HG03520 (cell line): ENCODE results near the gene HOXA6.

ENCODE experiments used
- ATAC-seq: cut with Tn5 transposase; IDR thresholded peaks from one replicate; pipeline ENCODE4 v1.9.1; 2021; ENCODE audit warnings: mild to moderate bottlenecking, moderate library complexity; ENCODE audit not compliant: unreplicated experiment

Gene HOXA6

DNA sequence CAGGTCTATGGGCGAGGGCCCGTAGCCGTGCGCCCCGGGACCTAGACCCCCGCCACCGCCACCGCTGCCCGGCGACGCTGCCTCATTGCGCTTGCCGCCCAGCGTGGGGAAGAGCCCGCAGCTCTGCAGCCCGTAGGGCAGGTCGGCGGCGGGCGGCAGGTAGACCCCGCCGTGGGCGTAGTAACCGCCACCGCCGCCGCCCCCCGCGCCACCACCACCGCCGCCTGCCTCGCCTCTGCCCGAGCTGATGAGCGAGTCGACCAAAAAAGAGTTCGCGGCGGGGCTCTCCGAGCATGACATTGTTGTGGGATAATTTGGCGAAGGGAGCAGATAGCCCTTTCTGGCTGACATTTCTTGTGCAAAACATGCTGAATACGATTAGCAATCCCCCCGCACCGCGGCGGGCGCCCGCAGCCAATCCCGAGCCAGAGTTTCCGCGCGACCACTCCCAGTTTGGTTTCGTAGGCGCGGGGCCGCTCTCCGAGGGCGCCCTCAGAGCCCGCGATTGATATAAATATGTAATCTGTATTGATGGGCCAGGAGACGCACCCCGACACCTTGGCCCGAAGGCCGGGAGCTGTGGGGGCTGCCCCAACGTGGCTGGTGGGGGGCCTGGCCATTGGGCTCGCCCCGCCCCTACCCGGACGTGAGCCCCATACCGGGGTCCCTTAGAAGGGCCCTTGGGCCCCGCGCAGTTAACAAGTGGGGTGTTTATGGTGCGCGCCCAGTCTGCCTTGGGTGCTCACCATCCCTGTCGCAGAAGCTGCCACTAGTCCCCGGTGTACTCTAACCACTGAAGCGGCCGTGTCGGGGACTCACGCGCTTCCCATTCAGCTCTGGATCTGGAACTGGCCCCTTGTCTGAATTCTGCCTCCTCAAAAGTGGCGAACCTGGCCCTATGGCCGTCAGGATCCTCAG is 26.6 kb upstream of the HOXA6 start, which contains the start of gene HOXA10:
Gene HOXA10 (minus strand): TSS at position 365 of the 918 bp plus-strand sequence. CDS start 14 bp downstream, at position 351.
- no peak for ATAC-seq

DNA sequence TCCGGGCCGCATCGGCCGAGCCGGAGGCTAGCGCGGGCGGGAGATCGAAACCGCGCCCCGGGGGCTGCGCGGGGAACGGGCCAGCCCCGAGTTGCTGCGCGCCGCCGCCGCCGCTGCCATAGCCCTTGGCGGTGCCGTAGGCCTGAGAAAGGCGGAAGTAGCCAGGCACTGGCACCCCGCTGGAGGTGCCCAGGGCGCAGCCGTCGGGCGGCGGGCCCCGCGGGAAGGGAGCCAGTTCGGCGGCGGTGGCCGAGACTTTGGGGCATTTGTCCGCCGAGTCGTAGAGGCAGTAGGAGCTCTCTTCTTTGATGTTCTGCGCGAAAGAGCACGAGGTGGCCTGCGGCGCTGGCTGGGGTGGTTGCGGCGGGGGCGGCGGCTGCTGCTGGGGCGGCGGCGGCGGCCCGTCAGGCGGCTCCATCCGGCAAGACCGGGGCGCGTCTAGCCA is 26.0 kb upstream of the HOXA6 start:
- ATAC-seq: no peak

DNA sequence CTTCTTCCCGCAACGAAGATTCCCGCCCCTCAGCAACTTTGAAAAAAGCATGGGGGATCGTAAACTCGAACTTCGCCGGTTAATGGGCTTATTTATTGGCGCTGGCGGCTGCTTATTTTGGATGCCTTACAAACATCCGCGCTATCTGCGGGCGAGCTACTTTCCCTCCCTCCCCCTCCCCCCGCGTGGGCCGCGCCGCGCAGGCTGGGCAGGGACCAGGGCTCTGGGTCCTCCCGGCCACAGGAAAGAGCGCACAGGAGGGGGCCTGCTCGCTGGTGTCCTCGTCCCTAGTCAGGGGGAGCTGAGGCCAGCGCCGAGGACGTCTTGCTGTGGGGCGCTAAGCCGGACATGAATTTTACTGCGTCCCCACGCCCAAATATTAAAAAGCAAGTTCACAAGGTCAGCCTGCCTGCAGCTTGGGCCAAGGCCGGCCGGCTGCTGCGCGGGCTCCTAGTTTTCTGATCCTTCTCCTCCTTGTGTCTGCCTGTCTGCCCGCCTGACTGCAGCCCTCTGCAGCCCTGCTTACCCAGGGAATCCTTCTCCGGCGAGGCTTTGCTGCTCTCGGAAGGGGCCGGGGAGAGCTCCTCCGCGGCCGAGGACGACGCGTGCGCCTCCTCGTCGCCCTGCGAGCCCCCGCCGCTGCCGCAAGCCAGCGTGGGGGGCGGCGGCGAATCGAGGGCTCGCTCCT is 25.4 kb upstream of the HOXA6 start:
- ATAC-seq: no peak

DNA sequence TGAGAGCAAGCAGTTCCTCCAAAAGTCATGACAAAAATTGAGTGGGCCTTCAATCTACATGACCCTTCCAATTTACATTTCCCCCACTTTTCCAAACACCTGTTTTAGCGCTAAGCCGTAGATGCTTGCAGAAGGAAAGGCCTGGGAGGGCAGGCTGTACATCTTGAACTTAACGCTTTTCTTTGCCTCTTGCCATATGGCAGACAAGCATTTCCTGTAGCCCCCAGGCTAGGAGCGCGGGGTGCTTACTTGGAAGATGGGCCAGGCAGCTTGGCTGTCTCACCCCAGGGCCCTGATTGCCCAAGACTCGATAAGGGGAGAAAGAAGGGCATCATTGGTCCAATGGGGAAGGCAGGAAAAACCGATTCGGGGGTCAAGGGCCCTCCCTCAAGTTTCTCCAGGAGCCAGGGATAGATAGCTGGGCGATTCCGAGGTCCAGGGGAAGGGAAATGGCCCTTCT is 24.8 kb upstream of the HOXA6 start:
- ATAC-seq: no peak

DNA sequence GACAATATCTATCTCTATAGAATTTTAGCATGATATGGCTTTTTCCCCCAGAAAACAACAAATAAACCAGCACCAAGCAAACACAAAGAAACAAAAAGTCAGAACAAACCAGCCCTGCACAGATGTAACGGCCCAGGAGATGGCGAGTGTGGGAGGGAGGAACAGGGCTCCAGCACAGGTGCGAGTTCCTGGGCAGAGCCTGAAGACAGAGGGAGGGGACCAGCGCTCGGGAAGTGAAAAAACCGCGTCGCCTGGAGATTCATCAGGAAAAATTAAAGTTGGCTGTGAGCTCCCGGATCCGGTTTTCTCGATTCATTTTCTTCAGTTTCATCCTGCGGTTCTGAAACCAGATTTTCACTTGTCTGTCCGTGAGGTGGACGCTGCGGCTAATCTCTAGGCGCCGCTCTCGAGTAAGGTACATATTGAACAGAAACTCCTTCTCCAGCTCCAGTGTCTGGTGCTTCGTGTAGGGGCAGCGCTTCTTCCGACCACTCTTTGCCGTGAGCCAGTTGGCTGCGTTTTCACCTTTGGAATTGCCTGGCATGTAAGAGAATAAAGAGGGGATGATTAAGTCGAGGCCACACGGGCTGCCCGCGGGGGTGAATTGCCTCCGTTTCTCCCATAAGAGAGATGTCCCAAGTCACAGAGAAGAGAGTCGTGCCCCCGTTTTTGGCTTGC is 24.2 kb upstream of the HOXA6 start:
- ATAC-seq: no peak

DNA sequence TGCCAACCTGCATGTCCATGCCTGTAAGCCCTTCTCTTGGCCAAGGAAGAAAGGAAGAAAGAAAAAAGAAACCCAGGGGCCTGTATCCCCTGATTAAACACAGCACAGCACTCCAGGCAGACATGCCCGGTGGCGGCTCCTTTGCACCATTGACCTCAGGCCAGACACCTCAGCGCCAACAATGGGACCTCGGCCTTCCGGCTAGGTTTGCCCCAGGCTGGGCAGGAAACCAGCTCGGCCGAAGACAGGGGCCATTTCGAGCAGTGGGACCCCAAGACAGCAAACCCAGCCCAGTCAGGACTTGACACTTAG is 23.7 kb upstream of the HOXA6 start:
- ATAC-seq: no peak

DNA sequence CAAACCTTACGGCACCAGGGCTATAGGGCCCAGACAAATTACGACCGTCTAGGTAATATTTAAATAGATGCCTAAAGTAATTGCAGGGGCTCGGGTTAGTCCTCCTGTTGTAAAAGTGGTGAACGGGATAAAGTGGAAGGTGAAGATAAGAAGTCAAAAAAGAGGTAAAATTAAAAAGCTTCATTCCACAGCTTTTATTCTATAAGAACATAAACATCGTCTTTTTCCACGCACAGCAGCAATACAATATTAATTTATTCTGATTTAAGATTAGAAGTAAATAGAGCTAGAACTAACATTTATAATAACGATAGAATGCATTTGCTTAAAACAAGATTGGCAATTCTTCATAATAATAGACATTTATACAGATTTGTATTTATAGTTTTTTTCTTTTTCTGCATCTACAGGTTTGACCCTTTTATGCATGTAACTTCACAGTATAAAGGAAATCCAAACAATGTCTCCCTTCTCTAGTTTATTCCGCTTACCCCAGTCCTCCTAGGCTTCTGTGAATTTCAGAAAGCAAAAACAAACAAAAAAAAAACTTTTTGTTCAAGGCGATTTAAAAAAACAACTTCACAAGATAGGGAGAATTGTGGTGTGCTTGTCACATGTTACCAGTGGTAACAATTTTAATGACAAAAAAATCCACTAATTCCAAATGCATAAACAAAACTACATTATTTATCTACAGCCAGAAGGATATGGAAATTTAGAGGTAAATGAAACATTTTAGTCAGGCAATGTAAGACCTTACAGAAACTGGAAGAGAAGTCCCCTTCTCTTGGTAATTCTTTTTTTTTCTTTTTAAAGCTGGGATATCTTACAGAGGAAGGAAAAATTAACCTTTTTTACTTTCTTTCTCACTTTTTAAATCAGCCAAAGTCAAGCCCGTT is 23.1 kb upstream of the HOXA6 start:
- ATAC-seq: no peak

DNA sequence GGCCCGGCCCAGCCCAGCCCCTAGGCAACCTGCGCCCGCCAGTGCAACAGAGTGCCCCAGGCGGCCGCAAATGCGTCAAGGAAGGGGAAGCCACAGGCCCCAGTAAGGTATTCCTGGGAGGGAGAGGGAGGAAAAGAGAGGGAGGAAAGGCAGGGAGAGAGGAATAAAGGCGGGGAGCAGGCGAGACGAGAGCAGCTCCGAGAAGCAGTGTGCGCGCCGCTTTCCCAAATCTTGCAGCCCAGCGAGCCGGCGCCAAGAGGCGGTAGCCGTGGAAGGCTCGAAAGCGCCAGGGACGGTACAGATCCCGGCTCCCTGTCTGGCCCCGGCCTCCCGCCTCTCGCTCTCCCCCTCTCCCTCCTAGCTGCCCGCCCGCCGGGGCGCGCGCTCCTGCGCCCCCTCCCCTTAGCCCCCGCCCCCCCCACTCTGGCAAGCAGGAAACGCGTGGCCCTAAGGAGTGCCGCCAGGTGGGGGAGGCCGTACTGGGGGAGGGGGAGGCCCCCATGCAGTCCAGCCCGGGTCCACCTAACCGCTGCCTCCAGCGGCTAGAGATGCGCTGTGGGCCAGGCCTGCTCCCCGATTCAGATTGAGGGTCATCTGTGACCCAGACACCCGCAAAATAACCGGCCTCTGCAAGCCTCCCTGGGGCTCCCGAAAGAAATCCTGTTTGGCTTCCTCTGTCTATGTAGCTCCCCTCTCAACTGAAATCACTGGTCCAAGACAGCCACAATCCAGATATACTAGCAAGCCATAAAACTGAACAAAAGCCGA is 22.3 kb upstream of the HOXA6 start:
- ATAC-seq: no peak

DNA sequence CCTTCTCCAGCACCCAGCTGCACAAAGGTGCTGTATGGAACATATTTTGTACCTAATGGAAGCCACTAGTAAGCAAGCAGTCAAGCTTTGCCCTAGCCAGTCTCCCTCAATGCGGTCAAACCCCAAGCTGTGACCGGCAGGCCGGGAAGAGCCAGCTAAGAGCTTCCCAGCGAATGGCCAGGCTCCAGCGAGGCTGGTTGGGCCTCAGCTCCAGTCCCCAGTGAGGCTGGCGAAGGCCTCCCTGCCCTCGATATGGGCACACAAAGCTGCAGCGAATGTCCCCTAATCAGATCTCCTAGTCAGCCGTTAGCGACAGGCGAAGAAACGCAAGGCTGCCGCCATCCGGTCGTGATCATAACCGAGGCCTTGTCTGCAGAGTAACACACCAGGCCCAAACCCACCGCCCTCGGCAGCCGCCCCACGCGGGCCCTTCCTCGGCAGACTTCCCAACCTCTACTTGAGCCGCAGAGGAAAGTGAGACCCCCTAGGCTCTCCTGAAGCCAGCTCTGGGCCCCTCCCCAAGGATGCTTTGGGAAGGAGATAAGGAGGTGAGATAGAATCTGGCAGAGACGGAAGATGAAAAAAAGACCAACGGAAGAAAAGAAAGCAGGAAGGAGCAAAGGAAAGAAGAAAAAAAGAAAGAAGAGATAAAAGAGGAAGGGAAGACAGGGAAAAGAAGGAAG is 20.8 kb upstream of the HOXA6 start:
- no peak for ATAC-seq

DNA sequence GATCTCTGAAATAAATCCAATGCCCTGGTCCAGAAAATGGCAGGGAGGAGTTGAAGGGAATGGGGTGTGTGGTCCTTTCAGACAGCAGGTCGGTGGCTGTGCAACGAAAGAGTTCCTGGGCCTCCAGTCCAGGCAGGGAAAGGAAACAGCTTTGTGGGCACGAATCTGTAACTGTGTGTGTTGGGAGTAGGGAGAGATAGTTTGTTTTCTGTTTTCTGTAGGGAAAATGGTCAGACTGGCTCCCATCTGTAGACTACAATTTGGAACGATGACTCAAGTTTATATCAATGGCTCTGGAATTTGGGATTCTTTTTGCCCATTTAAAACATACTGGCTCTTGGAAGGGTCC is 20.3 kb upstream of the HOXA6 start:
- ATAC-seq: no peak

DNA sequence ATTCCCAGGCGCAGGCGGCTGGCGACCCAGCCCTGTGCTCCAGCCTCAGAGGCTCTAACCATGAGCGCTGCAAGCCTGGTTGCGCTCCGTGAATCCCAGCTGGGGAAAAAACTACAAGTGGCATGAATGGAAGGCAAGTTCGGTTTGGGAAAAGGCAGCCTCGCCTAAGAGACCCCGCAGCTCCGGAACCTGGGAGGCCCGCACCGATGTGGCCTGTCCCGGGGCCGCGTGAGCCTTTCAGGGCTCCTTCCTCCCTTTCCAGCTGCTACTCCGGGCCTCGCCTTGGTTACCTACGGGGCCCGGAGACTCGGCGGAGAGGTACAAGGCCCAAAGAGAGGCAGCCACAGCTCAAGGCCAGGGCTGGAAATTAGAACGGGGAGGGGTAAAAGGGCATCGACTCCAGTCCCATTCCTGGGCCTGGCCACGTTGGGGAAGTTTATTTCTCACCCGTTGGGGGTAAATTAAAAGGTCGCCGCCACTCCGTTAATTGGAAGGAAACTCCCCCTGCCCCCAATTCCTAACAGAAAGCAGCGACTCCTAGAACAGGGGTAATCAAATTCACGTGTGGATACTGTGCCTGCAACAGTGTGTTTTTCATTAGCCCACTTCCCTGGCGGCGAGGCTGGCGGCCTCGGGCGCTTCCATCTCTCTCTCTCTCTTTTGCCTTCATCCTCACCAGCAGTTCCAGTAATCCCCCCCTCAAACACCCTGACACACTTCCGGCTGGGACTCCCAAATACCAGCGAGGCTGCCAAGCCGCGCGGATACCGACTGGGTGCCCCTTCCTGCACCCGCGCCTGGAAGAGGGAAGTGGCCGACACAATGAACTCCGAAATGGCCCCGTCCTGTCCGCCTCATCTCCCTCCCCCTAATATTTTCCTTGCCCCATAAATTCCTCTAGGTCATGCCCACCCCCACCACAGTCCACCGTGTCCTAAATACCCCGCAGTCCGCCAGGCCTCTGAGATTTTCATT is 19.2 kb upstream of the HOXA6 start:
- no peak for ATAC-seq

DNA sequence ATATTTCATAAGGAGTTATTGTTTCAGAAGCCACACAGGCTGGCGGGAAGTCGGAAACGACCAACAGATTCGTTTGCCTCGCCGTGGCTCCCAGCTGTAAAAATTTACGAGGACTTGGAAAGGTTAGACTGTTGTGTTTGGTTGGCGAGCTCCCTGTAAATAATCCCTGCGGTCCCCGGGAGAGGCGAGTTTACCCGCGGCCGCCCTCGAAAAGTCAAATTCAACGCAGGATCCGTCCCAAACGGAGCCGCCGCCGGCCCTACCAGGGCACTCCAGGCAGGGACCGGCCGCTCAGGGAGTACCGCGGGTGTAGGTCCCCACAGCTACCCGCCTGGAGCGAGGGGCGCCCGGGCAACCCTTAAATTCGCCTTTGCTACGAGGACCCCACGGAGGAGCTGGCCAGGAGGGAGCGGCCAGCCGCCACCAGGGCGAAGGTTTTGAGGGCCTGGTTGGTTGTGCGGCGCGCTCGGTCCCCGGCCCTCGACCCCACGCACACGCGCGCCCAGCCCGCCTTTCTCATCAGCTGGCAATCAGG is 18.5 kb upstream of the HOXA6 start:
- ATAC-seq: no peak

DNA sequence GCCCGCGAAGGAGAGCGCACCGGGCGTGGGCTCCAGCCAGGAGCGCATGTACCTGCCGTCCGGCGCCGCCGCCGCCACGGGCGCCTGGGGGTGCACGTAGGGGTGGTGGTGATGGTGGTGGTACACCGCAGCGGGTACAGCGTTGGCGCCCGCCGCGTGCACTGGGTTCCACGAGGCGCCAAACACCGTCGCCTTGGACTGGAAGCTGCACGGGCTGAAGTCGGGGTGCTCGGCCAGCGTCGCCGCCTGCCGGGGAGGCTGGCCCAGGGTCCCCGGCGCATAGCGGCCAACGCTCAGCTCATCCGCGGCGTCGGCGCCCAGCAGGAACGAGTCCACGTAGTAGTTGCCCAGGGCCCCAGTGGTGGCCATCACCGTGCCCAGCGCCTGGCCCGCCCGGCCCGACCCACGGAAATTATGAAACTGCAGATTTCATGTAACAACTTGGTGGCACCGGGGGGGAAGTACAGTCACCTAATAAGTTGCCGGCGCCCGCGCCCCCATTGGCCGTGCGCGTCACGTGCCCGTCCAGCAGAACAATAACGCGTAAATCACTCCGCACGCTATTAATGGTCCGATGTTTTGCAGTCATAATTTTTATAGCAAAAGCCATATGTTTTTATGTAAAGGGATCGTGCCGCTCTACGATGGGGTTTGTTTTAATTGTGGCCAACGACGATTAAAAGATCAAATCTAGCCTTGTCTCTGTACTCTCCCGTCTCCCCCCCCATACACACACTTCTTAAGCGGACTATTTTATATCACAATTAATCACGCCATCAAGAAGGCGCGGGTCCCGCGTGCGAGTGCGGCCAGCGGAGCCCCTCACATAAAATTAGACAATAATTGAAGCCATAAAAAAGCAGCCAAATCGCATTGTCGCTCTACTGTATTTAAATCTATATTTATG is 17.8 kb upstream of the HOXA6 start, which contains the start of gene HOXA9:
Gene HOXA9 (minus strand): TSS at position 449 of the 907 bp plus-strand sequence. CDS start 80 bp downstream, at position 369.
- no peak for ATAC-seq

DNA sequence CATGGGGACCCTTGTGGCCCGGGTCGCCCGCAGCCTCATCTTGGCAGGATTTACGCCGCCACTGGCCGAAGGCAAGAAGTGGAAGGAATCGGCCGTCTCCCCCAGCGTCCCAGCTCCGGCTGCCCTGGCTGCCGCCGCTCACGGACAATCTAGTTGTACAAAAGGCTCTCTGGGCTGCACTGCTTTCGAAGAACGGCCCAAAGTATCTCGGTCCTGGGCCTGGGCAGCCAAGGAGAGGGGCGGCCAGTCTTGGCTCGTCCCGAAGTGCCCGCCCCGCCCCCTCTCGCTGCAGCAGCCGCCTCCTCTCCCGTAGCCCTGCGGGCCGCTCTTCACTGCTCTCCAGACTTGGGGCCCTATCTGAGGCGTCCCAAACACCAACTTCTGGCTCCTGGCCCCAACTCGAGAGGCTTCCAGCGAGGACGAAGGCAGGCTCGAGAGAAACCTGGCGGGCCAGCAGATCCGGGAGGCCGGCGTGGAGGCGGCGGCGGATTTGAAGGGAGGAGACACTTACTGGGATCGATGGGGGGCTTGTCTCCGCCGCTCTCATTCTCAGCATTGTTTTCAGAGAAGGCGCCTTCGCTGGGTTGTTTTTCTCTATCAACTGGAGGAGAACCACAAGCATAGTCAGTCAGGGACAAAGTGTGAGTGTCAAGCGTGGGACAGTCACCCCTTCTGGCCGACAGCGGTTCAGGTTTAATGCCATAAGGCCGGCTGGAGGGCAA is 17.0 kb upstream of the HOXA6 start:
- ATAC-seq: no peak

DNA sequence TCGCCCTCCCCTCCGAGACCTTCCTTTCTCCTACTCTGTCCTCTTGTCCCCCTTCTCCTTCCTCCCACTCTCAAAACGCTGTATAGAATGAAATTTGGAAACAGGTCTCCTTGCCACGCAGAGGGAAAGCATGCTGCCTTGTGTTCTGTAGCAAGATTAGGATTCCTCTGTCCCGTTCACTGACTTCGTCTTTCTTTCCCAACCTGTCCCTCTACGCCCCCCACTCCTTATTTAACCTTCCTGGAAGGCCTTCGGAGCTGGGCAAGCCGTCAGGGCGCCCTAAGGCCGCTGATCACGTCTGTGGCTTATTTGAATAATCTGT is 16.4 kb upstream of the HOXA6 start:
- no peak for ATAC-seq
